ENCODE data around the gene NYNRIN.

DNA sequence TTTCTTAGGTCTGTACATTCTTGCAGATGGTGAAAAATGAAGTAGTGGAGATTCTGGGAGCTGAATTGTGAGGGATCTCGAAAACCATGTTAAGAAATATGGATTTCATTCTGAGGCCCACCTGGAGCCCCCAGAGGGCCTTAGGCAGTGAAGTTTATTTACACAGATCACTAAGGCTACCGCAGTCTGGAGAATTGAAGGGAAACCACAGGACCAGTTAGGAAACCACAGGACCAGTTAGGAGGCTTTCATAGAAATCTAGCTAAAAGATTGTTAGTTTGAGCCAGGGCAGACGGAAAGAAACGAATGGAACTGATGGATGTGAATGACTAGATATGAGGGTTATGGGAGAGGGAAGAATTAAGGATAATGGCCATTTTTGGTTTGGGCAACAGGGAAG, 23.5 kb downstream of the NYNRIN start:
- TF ChIP-seq SRF (IDR thresholded peaks at IDR 0.05; ENCODE audit: low read depth in 2 of 2, low read length in 2 of 2) = no peak
- no peak for TF ChIP-seq CHD2 (IDR thresholded peaks at IDR 0.05; ENCODE audit: borderline replicate concordance, low read depth, low read length)
- TF ChIP-seq GABPA (IDR thresholded peaks at IDR 0.05; ENCODE audit: low read depth) = no peak
- TF ChIP-seq CHD4 (IDR thresholded peaks at IDR 0.05) = no peak
- TF ChIP-seq, protein P1, sequence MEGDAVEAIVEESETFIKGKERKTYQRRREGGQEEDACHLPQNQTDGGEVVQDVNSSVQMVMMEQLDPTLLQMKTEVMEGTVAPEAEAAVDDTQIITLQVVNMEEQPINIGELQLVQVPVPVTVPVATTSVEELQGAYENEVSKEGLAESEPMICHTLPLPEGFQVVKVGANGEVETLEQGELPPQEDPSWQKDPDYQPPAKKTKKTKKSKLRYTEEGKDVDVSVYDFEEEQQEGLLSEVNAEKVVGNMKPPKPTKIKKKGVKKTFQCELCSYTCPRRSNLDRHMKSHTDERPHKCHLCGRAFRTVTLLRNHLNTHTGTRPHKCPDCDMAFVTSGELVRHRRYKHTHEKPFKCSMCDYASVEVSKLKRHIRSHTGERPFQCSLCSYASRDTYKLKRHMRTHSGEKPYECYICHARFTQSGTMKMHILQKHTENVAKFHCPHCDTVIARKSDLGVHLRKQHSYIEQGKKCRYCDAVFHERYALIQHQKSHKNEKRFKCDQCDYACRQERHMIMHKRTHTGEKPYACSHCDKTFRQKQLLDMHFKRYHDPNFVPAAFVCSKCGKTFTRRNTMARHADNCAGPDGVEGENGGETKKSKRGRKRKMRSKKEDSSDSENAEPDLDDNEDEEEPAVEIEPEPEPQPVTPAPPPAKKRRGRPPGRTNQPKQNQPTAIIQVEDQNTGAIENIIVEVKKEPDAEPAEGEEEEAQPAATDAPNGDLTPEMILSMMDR (IDR thresholded peaks at IDR 0.05 in 2 of 3, conservative IDR thresholded peaks at IDR 0.05 in 1 of 3; ENCODE audit: control insufficient read depth in 2 of 3, extremely low read depth in 1 of 3, insufficient read depth in 1 of 3, low read depth in 3 of 3, low read length in 3 of 3) = no peak
- no peak for TF ChIP-seq POLR2A (IDR thresholded peaks at IDR 0.05; ENCODE audit: low read depth, low read length)
